HCT116 (cell line): ENCODE data around the gene DUOXA1.

ENCODE experiments used
- CEBPB ChIP-seq: IDR thresholded peaks from 2 replicates; pipeline ENCODE4 v1.6.1; 2012; ENCODE audit warnings: low read depth
- CTCF ChIP-seq, 3 experiments: fragments of 200-600 bp in 1 of 3; sonication (generic) in 1 of 3; IDR thresholded peaks in 2 of 3; conservative IDR thresholded peaks in 1 of 3; 2 replicates each; pipeline ENCODE4 v1.5.1; 2012 to 2017; ENCODE audit warnings: low read depth in 2 of 3, low read length in 2 of 3, antibody characterized with exemption in 1 of 3, borderline replicate concordance in 1 of 3, control low read depth in 1 of 3, mild to moderate bottlenecking in 1 of 3, mixed read lengths in 1 of 3, mixed run types in 1 of 3, moderate library complexity in 1 of 3; ENCODE audit not compliant: insufficient read depth in 1 of 3

- TF ChIP-seq CTCF (IDR thresholded peaks at IDR 0.05 in 2 of 3, conservative IDR thresholded peaks at IDR 0.05 in 1 of 3; ENCODE audit: borderline replicate concordance in 1 of 3, insufficient read depth in 1 of 3, low read depth in 2 of 3, low read length in 2 of 3) (no peak), CEBPB (no peak)
Measured at GRCh38 chr15:45148076-45149059, 18.7 kb upstream of the DUOXA1 start.
